ENCODE data around the gene SORCS1.

- no peak for TF ChIP-seq CTCF (optimal IDR thresholded peaks at IDR 0.05 in 1 of 3, IDR thresholded peaks at IDR 0.05 in 1 of 3, conservative IDR thresholded peaks at IDR 0.05 in 1 of 3; ENCODE audit: extremely low read depth in 1 of 3, insufficient read depth in 2 of 3, low read length in 3 of 3)
- no peak for TF ChIP-seq EZH2 (IDR thresholded peaks at IDR 0.05; ENCODE audit: low read length)
Measured at GRCh38 chr10:106935978-106936451, 228.5 kb downstream of the SORCS1 start.

All from keratinocyte (primary cell).